Stimulated activated CD8-positive, alpha-beta memory T cell treated with anti-CD3 and anti-CD28 coated beads, Interleukin-12 subunit alpha, Interleukin-12 subunit beta, amount 100 ng/mL, for 1 hour (primary cell): ENCODE measurements around the gene ABCC8.

ENCODE experiments used
- DNase-seq: peaks from one replicate; pipeline ENCODE4 v3.0.0-alpha.2; 2020; ENCODE audit warnings: low read depth

ABCC8 gene

DNA sequence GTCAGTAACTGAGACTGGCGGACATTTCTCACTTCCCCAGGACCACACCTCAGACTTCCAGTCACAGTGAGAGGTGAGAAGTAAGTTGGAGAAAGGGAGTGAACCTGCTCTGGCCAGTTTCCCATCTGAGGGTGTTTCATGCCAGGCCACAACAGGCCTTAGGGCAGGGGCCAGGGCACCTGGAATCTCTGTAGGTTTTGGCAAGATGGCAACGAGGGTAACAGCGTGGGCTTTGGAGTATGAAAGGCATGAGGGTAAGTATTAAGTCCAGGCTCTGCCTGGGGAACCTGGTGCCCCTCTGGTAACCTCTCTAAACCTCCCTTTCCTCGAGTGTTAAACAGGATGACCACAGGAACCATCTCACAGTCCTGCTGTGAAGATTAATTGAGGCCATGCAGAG, 28.5 kb upstream of the ABCC8 start:
- no peak for DNase-seq

- peak; percentile 57 for DNase-seq
Observed at GRCh38 chr11:17504330-17505107, 27.9 kb upstream of the ABCC8 start.

DNA sequence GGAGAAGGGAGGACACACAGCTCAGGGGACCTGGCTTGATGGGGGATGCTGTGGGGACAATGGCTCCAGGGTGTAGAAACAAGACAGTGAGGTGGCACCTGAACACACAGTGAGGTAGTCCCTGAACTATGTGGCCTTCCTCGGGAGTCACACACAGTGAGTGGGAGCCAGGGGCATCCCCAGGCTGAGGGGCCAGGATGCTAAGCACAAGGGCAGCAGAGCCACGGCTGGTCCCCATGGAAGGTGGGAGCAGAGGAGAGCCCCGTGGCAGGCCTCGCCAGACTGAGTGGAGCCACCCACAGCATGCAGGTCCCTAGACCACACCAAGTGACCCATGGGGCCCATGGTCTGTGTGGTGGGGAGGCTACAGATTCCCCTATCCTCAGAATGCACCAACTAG, 26.0 kb upstream of the ABCC8 start:
- DNase-seq, result no peak

DNA sequence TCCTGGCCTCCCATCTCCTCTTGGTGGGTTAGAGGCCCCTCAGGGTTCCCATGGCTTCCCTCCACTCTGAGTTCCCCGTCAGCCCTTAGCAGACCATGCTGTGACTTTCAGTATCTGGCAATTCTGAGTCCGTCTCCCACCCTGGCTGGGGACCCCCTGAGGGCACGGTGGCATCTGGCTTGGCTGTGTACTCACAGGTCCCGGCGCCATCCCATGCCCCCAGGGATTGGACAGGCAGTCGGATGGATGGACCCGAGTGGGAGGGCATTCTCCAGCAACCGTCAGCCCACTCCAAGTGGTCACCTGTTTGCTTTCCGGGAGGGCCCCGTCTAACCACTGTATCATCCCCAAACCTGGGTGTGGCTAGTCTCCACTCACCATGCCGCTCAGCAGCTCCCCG, 24.0 kb upstream of the ABCC8 start:
- no peak for DNase-seq

- no peak for DNase-seq
Observed at GRCh38 chr11:17498475-17498874, 21.8 kb upstream of the ABCC8 start.

DNA sequence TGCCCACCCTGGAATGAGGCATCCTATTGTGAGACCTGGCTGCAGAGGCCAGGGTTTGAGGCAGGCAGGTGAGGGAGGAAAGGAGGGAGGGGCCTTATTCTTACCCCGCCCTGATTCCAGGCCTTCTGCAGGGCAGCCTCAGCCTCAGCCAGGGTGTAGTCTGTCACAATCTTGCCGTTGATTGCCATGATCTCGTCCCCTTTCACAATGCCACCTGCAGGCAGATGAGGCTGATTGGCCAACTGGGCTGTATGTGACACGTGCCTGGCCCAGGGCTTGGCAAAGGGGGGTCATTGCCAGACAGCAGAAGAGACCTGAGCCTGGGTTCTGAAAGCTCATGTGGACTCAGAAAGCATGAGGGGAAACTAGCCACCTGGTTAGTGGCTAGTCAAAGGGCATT, 21.4 kb upstream of the ABCC8 start:
- no peak for DNase-seq

- DNase-seq, result no peak
Observed at GRCh38 chr11:17496406-17496805, 19.8 kb upstream of the ABCC8 start.

- no peak for DNase-seq
Observed at GRCh38 chr11:17494019-17494418, 17.4 kb upstream of the ABCC8 start.

- DNase-seq, result no peak
Observed at GRCh38 chr11:17490938-17491337, 14.3 kb upstream of the ABCC8 start.

- DNase-seq, result no peak
Observed at GRCh38 chr11:17490232-17490631, 13.6 kb upstream of the ABCC8 start.

DNA sequence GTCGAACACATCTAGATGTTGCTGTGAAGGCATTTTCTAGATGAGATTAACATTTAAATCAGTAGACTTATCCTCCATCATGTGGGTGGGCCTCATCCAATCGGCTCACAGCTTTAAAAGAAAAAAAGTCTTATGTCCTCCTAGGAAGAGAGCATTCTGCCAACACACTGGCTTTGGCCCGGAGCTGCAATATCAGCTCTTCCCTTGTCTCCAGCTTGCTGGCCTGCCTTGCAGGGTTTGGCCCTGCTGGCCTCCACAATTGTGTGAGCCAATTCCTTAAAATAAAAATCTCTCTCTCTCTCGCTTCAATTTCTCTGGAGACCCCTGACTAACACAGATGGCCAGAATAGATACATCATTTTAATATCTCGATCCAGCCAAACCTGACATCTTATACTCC, 13.1 kb upstream of the ABCC8 start:
- DNase-seq, result no peak

GRCh38 chr11:17488563-17488962, 11.9 kb upstream of the ABCC8 start:
- DNase-seq, result no peak

DNA sequence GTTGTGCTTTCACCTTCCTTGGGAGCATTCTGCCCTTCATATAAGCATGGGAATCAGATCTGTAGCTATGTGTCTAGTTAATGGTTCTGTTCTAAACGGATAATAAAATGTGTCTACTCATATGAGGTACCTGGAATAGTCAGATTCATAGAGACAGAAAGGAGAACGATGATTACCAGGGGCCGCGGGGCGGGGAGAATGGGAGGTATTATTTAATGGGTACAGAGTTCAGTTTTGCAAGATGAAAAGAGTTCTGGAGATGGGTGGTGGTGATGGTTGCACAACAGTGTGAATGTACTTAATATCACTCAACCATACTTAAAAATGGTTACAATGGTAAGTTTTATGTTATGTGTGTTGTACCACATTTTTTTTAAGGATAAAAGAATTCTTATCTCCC, 10.0 kb upstream of the ABCC8 start:
- no peak for DNase-seq

DNA sequence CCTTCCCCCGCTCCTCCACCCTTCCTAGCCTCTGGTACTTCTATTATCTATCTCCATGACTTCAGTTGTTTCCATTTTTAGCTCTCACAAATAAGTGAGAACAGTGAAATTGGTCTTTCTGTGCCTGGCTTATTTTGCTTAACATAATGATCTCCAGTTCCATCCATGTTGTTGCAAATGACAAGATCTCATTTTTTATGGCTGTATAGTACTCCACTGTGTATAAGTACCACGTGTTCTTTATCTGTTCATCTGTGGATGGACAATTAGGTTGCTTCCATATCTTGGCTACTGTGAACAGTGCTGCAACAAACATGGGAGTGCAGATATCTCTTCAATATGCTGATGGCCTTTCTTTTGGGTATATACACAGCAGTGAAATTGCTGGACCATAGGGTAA, 6.9 kb upstream of the ABCC8 start:
- DNase-seq, result no peak

DNA sequence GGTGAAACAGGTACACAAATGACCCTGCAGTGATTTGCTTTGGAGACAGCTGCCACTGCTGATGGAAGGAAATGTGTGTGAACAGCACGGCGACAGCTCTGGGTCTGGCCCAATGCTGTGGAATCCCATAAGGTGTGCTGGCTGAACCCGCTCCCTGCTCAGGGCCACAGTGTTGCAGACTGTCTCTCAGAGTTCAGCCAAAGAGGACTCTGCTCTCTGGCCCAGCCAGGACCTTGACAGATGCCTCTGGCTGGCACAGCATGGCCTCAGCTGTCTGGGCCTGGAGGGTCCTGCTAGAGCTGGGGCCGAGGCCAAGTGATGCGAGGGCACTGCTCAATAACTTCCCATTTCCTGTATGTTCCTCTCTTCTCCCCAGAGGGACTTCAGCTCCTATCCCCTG, 5.3 kb upstream of the ABCC8 start:
- DNase-seq, result no peak

- DNase-seq, result no peak
Observed at GRCh38 chr11:17479284-17480214, 2.9 kb upstream of the ABCC8 start.

DNA sequence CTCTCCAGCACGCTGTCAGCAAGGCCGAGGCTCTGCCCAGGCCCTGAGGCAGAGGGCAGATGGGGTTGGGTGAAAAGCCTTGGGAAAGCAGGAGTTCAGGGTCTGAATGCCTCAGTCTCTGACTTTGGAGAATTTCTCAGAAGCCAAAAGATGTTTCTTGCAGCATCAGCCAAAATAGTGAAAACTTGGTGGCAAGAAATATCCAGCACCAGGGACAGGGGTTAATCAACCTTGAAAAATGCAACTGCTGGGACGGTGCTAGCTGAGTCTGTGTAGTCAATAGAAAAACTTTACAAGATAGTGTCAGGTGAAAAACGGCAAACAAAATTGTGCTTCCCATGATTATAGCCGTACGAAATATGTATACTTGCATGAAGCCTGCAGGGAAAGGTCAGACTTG, 1.4 kb upstream of the ABCC8 start:
- no peak for DNase-seq

DNA sequence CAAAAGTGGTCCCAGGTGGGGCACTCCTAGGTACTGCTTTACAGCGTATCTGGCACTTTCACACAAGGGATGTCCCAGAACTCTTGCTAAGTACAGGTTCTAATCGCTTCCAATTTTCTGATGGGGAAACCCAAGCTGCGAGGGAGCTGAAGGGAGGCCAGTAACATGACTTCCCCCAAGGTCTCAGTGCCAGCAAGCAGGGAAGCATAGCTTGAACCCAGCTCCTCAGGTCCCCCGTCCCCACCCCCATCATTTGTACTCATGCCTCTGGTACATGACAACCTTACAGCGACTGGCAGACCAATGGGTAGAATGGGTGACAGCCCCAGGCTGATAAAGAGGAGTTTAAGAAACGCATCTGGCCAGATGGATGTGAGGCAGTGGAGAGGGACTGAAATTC, 716 bp upstream of the ABCC8 start:
- DNase-seq, result no peak

DNA sequence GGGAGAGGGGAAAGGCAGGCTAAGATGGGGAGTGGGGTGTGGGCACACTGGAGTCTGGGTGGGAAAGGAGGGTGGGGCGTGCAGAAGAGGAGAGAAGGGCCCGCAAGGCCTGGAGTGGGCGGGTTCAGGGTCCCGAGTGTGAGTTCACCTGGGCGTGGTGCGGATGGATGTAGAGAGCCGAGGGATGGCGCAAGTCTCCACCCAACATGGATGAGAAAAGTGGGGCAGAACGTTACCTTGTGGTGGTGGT, 364 bp upstream of the ABCC8 start:
- DNase-seq, result no peak

DNA sequence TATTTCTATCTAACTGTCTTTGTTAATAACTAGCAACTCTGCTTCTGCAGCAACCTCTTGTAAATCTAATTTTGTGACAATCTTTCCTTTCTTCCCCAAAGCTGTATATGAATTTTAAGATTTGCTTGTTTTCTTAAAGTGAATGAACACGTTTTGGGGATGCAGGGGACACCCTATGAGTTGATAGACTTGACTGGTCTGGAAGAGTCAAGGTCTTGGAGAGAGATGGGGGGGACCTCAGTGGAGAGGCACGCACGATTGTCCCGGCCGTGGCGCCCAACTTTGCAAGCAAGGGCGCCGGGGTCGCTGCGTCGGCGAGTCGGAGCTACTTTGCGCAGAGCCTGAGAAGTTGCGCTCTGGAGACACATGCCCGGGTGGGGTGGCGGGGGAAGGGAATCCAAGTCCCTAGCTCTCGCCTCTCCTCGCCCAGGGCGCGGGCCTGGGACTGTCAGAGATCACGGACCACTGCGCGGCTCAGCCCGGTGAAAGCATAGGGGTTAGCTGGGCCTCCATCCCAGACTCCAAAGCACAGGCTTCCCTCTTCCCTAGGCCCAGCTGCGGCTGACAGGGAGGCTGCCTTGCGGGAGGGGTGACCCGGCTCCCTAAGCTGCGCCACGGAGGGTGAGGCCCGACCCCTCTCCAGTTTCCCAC, 854 bp downstream of the ABCC8 start:
- DNase-seq, result no peak

DNA sequence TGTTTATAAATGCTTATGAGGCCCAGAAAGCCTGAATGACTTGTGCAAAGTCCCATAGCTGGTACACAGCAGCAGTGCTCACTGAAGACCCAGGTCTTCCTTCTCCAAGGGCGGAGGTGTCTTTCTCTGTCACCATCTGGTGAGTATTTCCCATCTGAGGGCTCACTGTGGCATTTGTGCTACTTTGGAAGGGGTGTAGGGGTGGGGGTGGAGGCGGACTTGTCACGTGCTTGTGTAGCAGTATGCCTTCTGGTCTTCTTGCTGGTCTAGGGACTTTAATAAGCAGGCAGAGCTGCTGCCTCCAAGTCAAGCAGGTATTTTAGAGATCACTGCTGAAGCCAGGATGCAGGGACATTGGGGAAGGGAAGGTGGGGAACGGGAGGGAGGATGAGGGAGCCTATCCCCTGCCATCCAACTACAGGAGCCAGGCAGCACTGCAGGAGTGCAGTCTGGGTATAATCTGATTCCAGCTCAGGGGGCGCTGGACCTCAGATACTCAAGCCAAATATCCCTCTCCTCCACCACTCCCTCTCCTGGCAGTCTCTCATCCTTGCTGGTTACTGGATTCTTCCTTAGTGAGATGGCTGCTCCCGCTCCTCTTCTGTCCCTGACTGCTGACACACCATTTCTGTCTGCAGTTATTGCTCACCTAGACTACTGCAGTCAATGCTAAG, 3.4 kb downstream of the ABCC8 start:
- DNase-seq, result no peak

- DNase-seq, result no peak
Observed at GRCh38 chr11:17472467-17472866, 4.2 kb downstream of the ABCC8 start.

DNA sequence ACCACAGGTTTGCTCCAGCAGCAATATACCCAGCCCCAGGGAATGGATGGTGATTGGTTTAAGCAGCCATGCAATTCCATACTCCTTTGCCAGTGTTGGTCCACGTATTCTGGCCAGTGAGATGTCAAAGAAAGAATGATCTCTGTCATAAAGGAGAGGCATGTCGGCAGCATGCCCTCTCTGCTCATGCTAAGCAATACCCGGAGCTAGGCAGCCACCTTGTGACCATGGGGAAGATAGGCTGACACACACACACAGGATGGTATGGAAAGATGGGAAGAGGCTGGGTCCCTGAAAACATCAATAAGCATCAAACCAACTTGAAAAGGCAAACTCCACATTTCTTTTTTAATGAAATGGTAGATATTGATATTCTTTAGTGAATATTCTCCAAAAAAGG, 5.1 kb downstream of the ABCC8 start:
- DNase-seq, result no peak
